ENCODE results near the gene COMMD1. TPM values are rescaled to one million over a fixed set of nuclear protein-coding genes. Genes with fewer than 3 reads are reported as not detected.

The COMMD1 gene
- total and polyA plus RNA-seq, 2 experiments from 2014 or later, result 54.9 to 83.7 TPM

DNA sequence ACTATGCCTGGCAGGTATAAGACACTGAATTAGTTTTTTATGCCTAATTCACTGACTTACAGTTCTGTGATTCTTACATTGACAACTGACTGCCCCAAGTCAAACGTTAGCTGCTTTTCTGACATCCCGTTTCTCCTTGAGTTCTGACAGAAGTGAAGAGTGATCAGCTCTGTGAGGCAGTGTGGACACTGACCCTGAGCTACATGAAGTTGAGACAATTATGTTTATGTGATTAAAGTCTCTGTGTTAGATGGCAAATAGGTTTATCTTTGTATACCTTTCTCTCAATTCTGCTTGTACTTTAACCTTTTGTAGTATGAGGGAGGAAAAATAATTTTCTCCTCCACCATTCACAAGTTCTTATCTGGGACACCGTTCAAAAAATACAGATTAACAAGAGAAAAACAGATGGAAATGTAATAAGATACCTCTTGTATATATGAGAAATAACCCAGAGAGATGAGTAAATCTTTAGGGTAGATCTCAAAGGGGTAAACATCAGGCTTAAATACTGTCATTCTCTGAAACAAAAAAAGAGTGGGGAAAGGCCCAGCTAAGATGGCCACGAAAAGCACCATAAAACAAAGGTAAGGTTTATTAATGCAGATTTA, 205.0 kb downstream of the COMMD1 start:
- 0 out of 2 replicates have a peak overlapping the region, but pooled peaks have one; percentile 2 for H3K27ac ChIP-seq (ENCODE audit: low read depth)
- ATAC-seq (no peak), DNase-seq (ENCODE audit: low spot score) (no peak)
- Mint-ChIP-seq H3K36me3 (ENCODE audit: low read depth) (no peaks in the 10 kb centered on the region), H3K27ac (peak overlapping the region; percentile 43; the same call in 1 of the 2 replicates), H3K4me3 (no peak overlapping the region), H3K4me1 (peaks cover 35% of the 10 kb centered on the region), H3K9me3 (no peaks in the 10 kb centered on the region), H3K27me3 (ENCODE audit: insufficient read depth, low read depth, poor library complexity) (no peaks in the 10 kb centered on the region)
- no peaks in the 10 kb centered on the region for H3K27me3 ChIP-seq (ENCODE audit: insufficient read depth)
- H3K4me3 ChIP-seq, result no peak overlapping the region
- no peaks in the 10 kb centered on the region for H3K79me2 ChIP-seq (replicated peaks; ENCODE audit: insufficient read depth)
- no peaks in the 10 kb centered on the region for H3K36me3 ChIP-seq (ENCODE audit: insufficient read depth)
- H3K4me2 ChIP-seq, result peak overlapping the region; percentile 10
- no peaks in the 10 kb centered on the region for H3K9me2 ChIP-seq (ENCODE audit: insufficient read depth)
- peaks cover 45% of the 10 kb centered on the region for H3K4me1 ChIP-seq (ENCODE audit: insufficient read depth)
- no peak for TF ChIP-seq ETS1 (IDR thresholded peaks at IDR 0.05)
- TF ChIP-seq, protein P1, sequence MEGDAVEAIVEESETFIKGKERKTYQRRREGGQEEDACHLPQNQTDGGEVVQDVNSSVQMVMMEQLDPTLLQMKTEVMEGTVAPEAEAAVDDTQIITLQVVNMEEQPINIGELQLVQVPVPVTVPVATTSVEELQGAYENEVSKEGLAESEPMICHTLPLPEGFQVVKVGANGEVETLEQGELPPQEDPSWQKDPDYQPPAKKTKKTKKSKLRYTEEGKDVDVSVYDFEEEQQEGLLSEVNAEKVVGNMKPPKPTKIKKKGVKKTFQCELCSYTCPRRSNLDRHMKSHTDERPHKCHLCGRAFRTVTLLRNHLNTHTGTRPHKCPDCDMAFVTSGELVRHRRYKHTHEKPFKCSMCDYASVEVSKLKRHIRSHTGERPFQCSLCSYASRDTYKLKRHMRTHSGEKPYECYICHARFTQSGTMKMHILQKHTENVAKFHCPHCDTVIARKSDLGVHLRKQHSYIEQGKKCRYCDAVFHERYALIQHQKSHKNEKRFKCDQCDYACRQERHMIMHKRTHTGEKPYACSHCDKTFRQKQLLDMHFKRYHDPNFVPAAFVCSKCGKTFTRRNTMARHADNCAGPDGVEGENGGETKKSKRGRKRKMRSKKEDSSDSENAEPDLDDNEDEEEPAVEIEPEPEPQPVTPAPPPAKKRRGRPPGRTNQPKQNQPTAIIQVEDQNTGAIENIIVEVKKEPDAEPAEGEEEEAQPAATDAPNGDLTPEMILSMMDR (conservative IDR thresholded peaks at IDR 0.05; ENCODE audit: low read depth in 2 of 2), result no peak
- TF ChIP-seq EZH2 (IDR thresholded peaks at IDR 0.05; ENCODE audit: low read depth, unreplicated experiment), result no peak
- TF ChIP-seq POLR2AphosphoS5 (IDR thresholded peaks at IDR 0.05; ENCODE audit: low read depth), result no peak
- TF ChIP-seq ZNF331 (CRISPR knock-in tag; IDR thresholded peaks at IDR 0.05; ENCODE audit: low read depth), result no peak
- TF ChIP-seq ZNF114 (CRISPR knock-in tag; IDR thresholded peaks at IDR 0.05), result no peak
- no peak for TF ChIP-seq EZH2phosphoT487 (IDR thresholded peaks at IDR 0.05; ENCODE audit: unreplicated experiment)
- no peak for TF ChIP-seq JUNB (IDR thresholded peaks at IDR 0.05; ENCODE audit: unreplicated experiment)
- TF ChIP-seq, protein P2, sequence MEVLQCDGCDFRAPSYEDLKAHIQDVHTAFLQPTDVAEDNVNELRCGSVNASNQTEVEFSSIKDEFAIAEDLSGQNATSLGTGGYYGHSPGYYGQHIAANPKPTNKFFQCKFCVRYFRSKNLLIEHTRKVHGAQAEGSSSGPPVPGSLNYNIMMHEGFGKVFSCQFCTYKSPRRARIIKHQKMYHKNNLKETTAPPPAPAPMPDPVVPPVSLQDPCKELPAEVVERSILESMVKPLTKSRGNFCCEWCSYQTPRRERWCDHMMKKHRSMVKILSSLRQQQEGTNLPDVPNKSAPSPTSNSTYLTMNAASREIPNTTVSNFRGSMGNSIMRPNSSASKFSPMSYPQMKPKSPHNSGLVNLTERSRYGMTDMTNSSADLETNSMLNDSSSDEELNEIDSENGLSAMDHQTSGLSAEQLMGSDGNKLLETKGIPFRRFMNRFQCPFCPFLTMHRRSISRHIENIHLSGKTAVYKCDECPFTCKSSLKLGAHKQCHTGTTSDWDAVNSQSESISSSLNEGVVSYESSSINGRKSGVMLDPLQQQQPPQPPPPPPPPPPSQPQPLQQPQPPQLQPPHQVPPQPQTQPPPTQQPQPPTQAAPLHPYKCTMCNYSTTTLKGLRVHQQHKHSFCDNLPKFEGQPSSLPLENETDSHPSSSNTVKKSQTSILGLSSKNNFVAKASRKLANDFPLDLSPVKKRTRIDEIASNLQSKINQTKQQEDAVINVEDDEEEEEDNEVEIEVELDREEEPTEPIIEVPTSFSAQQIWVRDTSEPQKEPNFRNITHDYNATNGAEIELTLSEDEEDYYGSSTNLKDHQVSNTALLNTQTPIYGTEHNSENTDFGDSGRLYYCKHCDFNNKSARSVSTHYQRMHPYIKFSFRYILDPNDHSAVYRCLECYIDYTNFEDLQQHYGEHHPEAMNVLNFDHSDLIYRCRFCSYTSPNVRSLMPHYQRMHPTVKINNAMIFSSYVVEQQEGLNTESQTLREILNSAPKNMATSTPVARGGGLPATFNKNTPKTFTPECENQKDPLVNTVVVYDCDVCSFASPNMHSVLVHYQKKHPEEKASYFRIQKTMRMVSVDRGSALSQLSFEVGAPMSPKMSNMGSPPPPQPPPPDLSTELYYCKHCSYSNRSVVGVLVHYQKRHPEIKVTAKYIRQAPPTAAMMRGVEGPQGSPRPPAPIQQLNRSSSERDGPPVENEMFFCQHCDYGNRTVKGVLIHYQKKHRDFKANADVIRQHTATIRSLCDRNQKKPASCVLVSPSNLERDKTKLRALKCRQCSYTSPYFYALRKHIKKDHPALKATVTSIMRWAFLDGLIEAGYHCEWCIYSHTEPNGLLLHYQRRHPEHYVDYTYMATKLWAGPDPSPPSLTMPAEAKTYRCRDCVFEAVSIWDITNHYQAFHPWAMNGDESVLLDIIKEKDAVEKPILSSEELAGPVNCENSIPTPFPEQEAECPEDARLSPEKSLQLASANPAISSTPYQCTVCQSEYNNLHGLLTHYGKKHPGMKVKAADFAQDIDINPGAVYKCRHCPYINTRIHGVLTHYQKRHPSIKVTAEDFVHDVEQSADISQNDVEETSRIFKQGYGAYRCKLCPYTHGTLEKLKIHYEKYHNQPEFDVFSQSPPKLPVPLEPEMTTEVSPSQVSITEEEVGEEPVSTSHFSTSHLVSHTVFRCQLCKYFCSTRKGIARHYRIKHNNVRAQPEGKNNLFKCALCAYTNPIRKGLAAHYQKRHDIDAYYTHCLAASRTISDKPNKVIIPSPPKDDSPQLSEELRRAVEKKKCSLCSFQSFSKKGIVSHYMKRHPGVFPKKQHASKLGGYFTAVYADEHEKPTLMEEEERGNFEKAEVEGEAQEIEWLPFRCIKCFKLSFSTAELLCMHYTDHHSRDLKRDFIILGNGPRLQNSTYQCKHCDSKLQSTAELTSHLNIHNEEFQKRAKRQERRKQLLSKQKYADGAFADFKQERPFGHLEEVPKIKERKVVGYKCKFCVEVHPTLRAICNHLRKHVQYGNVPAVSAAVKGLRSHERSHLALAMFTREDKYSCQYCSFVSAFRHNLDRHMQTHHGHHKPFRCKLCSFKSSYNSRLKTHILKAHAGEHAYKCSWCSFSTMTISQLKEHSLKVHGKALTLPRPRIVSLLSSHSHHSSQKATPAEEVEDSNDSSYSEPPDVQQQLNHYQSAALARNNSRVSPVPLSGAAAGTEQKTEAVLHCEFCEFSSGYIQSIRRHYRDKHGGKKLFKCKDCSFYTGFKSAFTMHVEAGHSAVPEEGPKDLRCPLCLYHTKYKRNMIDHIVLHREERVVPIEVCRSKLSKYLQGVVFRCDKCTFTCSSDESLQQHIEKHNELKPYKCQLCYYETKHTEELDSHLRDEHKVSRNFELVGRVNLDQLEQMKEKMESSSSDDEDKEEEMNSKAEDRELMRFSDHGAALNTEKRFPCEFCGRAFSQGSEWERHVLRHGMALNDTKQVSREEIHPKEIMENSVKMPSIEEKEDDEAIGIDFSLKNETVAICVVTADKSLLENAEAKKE (CRISPR knock-in tag; IDR thresholded peaks at IDR 0.05), result no peak
- no peak for TF ChIP-seq CREB1 (CRISPR knock-in tag; IDR thresholded peaks at IDR 0.05; ENCODE audit: low read depth)
- TF ChIP-seq, protein P3, sequence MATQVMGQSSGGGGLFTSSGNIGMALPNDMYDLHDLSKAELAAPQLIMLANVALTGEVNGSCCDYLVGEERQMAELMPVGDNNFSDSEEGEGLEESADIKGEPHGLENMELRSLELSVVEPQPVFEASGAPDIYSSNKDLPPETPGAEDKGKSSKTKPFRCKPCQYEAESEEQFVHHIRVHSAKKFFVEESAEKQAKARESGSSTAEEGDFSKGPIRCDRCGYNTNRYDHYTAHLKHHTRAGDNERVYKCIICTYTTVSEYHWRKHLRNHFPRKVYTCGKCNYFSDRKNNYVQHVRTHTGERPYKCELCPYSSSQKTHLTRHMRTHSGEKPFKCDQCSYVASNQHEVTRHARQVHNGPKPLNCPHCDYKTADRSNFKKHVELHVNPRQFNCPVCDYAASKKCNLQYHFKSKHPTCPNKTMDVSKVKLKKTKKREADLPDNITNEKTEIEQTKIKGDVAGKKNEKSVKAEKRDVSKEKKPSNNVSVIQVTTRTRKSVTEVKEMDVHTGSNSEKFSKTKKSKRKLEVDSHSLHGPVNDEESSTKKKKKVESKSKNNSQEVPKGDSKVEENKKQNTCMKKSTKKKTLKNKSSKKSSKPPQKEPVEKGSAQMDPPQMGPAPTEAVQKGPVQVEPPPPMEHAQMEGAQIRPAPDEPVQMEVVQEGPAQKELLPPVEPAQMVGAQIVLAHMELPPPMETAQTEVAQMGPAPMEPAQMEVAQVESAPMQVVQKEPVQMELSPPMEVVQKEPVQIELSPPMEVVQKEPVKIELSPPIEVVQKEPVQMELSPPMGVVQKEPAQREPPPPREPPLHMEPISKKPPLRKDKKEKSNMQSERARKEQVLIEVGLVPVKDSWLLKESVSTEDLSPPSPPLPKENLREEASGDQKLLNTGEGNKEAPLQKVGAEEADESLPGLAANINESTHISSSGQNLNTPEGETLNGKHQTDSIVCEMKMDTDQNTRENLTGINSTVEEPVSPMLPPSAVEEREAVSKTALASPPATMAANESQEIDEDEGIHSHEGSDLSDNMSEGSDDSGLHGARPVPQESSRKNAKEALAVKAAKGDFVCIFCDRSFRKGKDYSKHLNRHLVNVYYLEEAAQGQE (IDR thresholded peaks at IDR 0.05; ENCODE audit: unreplicated experiment), result no peak
- no peak for TF ChIP-seq STAT1 (IDR thresholded peaks at IDR 0.05; ENCODE audit: unreplicated experiment)
- TF ChIP-seq NANOG (IDR thresholded peaks at IDR 0.05; ENCODE audit: borderline replicate concordance), result no peak
- H3F3A ChIP-seq (replicated peaks; ENCODE audit: low read depth), result no peaks in the 10 kb centered on the region
- no peak overlapping the region for H2AFZ ChIP-seq
- H4K20me1 ChIP-seq (replicated peaks; ENCODE audit: insufficient read depth), result no peaks in the 10 kb centered on the region

All from GM23338 (cell line).